ENCODE data around the gene STAG2. TPM values are rescaled to one million over a fixed set of nuclear protein-coding genes. Genes with fewer than 3 reads are reported as not detected.
"Not testable (repeated sequence)": the region's sequence is repeated elsewhere in the genome, so short reads cannot be mapped to it uniquely, and the experiment has no call there.

The STAG2 gene
- polyA plus RNA-seq, 4 donors: 19.7 to 76.6 (median 27.3) TPM

GRCh38 chrX:124086411-124086810 lies 124.9 kb downstream of the STAG2 start:
- no peaks in the 10 kb centered on the region for H3K9me3 ChIP-seq (ENCODE audit: control insufficient read depth in 2 of 2, insufficient read depth in 1 of 2, low read depth in 1 of 2, low read length in 1 of 2)
- FAIRE-seq (no peak), DNase-seq (no peak)
- H3K27me3 ChIP-seq (ENCODE audit: control insufficient read depth in 3 of 3, insufficient read depth in 3 of 3, low read length in 3 of 3): no peaks in the 10 kb centered on the region
- no peak overlapping the region for H3K4me3 ChIP-seq (ENCODE audit: low read depth in 1 of 3, low read length in 3 of 3)
- H3K27ac ChIP-seq (ENCODE audit: low read depth in 1 of 3, low read length in 2 of 3): no peak overlapping the region
- H3K4me1 ChIP-seq (ENCODE audit: control insufficient read depth in 3 of 3, insufficient read depth in 2 of 3, low read depth in 1 of 3, low read length in 2 of 3): no peaks in the 10 kb centered on the region
- peaks cover 3 to 16% (median 3%) of the 10 kb centered on the region in 3 donors for H3K36me3 ChIP-seq (ENCODE audit: control insufficient read depth in 3 of 3, insufficient read depth in 2 of 3, low read depth in 1 of 3, low read length in 3 of 3)
- 57 to 62% (median 61%) methylated on average over 7 of the region's 7 CpGs for WGBS, 3 donors

DNA sequence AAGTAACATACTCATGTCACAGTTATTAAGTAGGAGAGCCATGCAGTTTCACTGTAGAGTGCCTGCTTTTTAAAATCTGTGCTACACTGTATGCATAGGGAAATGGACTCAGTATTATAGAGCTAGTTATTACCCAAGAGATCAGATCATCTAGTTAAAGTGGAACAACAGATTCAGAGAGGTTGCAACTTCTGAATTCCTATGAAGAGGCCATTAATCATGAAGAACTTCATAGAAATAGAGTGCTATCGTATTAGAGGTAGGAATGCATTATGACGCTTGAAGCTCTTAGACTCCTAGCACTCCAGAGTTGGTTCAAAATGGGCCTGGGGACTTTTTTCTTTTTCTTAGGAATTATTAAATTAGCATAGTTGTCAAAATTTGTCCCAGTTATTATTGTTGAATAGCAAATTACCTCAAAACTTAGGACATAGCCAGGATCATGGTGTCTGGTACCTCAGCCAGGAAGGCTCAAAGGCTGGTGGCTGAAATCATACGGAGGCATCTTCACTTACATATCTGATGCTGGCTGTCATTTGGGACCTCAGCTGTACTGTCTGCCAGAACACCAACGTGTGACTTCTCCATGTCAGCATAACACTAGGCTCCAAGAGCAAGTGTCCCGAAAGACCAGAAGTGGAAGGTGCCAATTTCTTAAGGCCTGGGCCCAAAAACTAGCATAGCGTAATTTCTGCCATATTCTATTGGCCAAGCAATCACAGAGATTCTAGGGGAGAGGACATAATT lies 125.7 kb downstream of the STAG2 start:
- no peaks in the 10 kb centered on the region for H3K4me1 ChIP-seq (ENCODE audit: control insufficient read depth in 3 of 3, insufficient read depth in 2 of 3, low read depth in 1 of 3, low read length in 2 of 3)
- H3K4me3 ChIP-seq (ENCODE audit: low read depth in 1 of 3, low read length in 3 of 3): no peak overlapping the region
- no peak overlapping the region for H3K27ac ChIP-seq (ENCODE audit: low read depth in 1 of 3, low read length in 2 of 3)
- H3K27me3 ChIP-seq (ENCODE audit: control insufficient read depth in 3 of 3, insufficient read depth in 3 of 3, low read length in 3 of 3): no peaks in the 10 kb centered on the region
- no peak for DNase-seq
- FAIRE-seq: no peak
- peaks cover 3 to 12% (median 3%) of the 10 kb centered on the region in 3 donors for H3K36me3 ChIP-seq (ENCODE audit: control insufficient read depth in 3 of 3, insufficient read depth in 2 of 3, low read depth in 1 of 3, low read length in 3 of 3)
- WGBS, 3 donors: 81 to 88% (median 85%) methylated on average over 6 of the region's 6 CpGs
- no peaks in the 10 kb centered on the region for H3K9me3 ChIP-seq (ENCODE audit: control insufficient read depth in 2 of 2, insufficient read depth in 1 of 2, low read depth in 1 of 2, low read length in 1 of 2)

GRCh38 chrX:124093222-124093621 lies 131.7 kb downstream of the STAG2 start:
- Histone ChIP-seq H3K9me3 (ENCODE audit: control insufficient read depth in 2 of 2, insufficient read depth in 1 of 2, low read depth in 1 of 2, low read length in 1 of 2) (no peaks in the 10 kb centered on the region), H3K27ac (ENCODE audit: low read depth in 1 of 3, low read length in 2 of 3) (no peak overlapping the region), H3K4me3 (ENCODE audit: low read depth in 1 of 3, low read length in 3 of 3) (no peak overlapping the region), H3K4me1 (ENCODE audit: control insufficient read depth in 3 of 3, insufficient read depth in 2 of 3, low read depth in 1 of 3, low read length in 2 of 3) (no peaks in the 10 kb centered on the region), H3K36me3 (ENCODE audit: control insufficient read depth in 3 of 3, insufficient read depth in 2 of 3, low read depth in 1 of 3, low read length in 3 of 3) (peaks cover 0 to 6% (median 1%) of the 10 kb centered on the region in 3 donors), H3K27me3 (ENCODE audit: control insufficient read depth in 3 of 3, insufficient read depth in 3 of 3, low read length in 3 of 3) (no peaks in the 10 kb centered on the region)
- FAIRE-seq (no peak), DNase-seq (no peak)
- WGBS, 3 donors: 86 to 93% (median 91%) methylated on average over 4 of the region's 4 CpGs

DNA sequence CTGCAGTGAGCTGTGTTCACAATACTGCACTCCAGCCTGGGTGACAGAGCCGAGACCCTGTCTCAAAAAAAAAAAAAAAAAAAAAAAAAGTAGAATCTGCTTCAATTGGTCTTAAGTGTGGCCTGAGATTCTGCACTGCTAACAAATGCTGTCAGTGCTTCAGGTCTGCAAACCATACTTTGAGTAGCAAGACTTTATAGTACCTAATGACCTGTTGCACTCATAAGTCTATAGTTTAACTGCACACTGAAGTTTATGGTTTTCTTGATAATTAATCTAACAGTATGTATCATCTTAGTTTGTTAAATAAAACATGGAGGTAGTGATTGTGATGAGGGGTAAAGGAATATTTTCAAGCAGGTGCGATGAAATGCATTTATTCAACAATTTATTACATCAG lies 135.6 kb downstream of the STAG2 start:
- DNase-seq: peak in 1 of 2 donors; percentile 1
- Histone ChIP-seq H3K4me1 (ENCODE audit: control insufficient read depth in 3 of 3, insufficient read depth in 2 of 3, low read depth in 1 of 3, low read length in 2 of 3) (no peaks in the 10 kb centered on the region), H3K27me3 (ENCODE audit: control insufficient read depth in 3 of 3, insufficient read depth in 3 of 3, low read length in 3 of 3) (no peaks in the 10 kb centered on the region), H3K4me3 (ENCODE audit: low read depth in 1 of 3, low read length in 3 of 3) (no peak overlapping the region), H3K9me3 (ENCODE audit: control insufficient read depth in 2 of 2, insufficient read depth in 1 of 2, low read depth in 1 of 2, low read length in 1 of 2) (no peaks in the 10 kb centered on the region), H3K36me3 (ENCODE audit: control insufficient read depth in 3 of 3, insufficient read depth in 2 of 3, low read depth in 1 of 3, low read length in 3 of 3) (peaks cover 0 to 3% (median 1%) of the 10 kb centered on the region in 3 donors), H3K27ac (ENCODE audit: low read depth in 1 of 3, low read length in 2 of 3) (no peak overlapping the region)
- 71 to 86% (median 81%) methylated on average over 1 to 2 of the region's 2 CpGs for WGBS, 3 donors
- no peak for FAIRE-seq

DNA sequence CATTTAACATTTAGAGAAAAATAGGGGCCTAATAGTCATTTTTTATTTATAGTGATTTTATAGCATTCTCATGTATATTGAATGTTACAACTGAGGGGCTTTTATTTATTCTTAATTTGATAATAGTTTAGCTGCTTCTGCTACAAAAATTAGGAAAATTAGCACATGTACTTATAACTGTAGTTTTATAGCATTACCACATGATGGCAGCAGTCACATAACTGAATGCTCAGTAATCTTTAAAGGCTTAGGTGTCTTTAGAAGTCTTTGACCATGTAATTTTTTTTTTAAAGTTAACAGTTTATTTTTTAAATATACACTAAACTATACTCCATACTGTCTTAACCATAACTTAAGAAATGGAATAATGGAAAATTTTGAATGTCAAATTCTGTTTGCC lies 136.6 kb downstream of the STAG2 start:
- H3K4me3 ChIP-seq (ENCODE audit: low read depth in 1 of 3, low read length in 3 of 3): no peak overlapping the region
- H3K27ac ChIP-seq (ENCODE audit: low read depth in 1 of 3, low read length in 2 of 3): no peak overlapping the region
- no peaks in the 10 kb centered on the region for H3K4me1 ChIP-seq (ENCODE audit: control insufficient read depth in 3 of 3, insufficient read depth in 2 of 3, low read depth in 1 of 3, low read length in 2 of 3)
- FAIRE-seq (peak; percentile 84), DNase-seq (peak; percentile 2 to 10)
- H3K27me3 ChIP-seq (ENCODE audit: control insufficient read depth in 3 of 3, insufficient read depth in 3 of 3, low read length in 3 of 3): no peaks in the 10 kb centered on the region
- no peaks in the 10 kb centered on the region for H3K9me3 ChIP-seq (ENCODE audit: control insufficient read depth in 2 of 2, insufficient read depth in 1 of 2, low read depth in 1 of 2, low read length in 1 of 2)
- H3K36me3 ChIP-seq (ENCODE audit: control insufficient read depth in 3 of 3, insufficient read depth in 2 of 3, low read depth in 1 of 3, low read length in 3 of 3): peaks cover 0 to 3% (median 1%) of the 10 kb centered on the region in 3 donors

- Histone ChIP-seq H3K4me1 (ENCODE audit: control insufficient read depth in 3 of 3, insufficient read depth in 2 of 3, low read depth in 1 of 3, low read length in 2 of 3) (no peaks in the 10 kb centered on the region), H3K36me3 (ENCODE audit: control insufficient read depth in 3 of 3, insufficient read depth in 2 of 3, low read depth in 1 of 3, low read length in 3 of 3) (no peaks in the 10 kb centered on the region), H3K27ac (ENCODE audit: low read depth in 1 of 3, low read length in 2 of 3) (no peak overlapping the region), H3K4me3 (ENCODE audit: low read depth in 1 of 3, low read length in 3 of 3) (no peak overlapping the region), H3K27me3 (ENCODE audit: control insufficient read depth in 3 of 3, insufficient read depth in 3 of 3, low read length in 3 of 3) (no peaks in the 10 kb centered on the region), H3K9me3 (ENCODE audit: control insufficient read depth in 2 of 2, insufficient read depth in 1 of 2, low read depth in 1 of 2, low read length in 1 of 2) (no peaks in the 10 kb centered on the region)
- 84 to 98% (median 98%) methylated on average over 5 of the region's 5 CpGs for WGBS, 3 donors
- no peak for DNase-seq
- no peak for FAIRE-seq
These were observed 142.5 kb downstream of the STAG2 start for GRCh38 chrX:124103966-124104365.

DNA sequence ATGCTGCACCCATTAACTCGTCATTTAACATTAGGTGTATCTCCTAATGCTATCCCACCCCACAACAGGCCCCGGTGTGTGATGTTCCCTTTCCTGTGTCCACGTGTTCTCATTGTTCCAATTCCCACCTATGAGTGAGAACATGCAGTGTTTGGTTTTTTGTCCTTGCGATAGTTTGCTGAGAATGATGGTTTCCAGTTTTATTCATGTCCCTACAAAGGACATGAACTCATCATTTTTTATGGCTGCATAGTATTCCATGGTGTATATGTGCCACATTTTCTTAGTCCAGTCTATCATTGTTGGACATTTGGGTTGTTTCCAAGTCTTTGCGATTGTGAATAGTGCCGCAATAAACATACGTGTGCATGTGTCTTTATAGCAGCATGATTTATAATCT lies 143.0 kb downstream of the STAG2 start:
- DNase-seq; H3K9me3 ChIP-seq (ENCODE audit: control insufficient read depth in 2 of 2, insufficient read depth in 1 of 2, low read depth in 1 of 2, low read length in 1 of 2); H3K27me3 ChIP-seq (ENCODE audit: control insufficient read depth in 3 of 3, insufficient read depth in 3 of 3, low read length in 3 of 3); FAIRE-seq; H3K4me1 ChIP-seq (ENCODE audit: control insufficient read depth in 3 of 3, insufficient read depth in 2 of 3, low read depth in 1 of 3, low read length in 2 of 3); H3K27ac ChIP-seq (ENCODE audit: low read depth in 1 of 3, low read length in 2 of 3); H3K36me3 ChIP-seq (ENCODE audit: control insufficient read depth in 3 of 3, insufficient read depth in 2 of 3, low read depth in 1 of 3, low read length in 3 of 3); H3K4me3 ChIP-seq (ENCODE audit: low read depth in 1 of 3, low read length in 3 of 3): not testable (repeated sequence)
- WGBS, 3 donors: 90 to 96% (median 96%) methylated on average over 7 of the region's 7 CpGs

DNA sequence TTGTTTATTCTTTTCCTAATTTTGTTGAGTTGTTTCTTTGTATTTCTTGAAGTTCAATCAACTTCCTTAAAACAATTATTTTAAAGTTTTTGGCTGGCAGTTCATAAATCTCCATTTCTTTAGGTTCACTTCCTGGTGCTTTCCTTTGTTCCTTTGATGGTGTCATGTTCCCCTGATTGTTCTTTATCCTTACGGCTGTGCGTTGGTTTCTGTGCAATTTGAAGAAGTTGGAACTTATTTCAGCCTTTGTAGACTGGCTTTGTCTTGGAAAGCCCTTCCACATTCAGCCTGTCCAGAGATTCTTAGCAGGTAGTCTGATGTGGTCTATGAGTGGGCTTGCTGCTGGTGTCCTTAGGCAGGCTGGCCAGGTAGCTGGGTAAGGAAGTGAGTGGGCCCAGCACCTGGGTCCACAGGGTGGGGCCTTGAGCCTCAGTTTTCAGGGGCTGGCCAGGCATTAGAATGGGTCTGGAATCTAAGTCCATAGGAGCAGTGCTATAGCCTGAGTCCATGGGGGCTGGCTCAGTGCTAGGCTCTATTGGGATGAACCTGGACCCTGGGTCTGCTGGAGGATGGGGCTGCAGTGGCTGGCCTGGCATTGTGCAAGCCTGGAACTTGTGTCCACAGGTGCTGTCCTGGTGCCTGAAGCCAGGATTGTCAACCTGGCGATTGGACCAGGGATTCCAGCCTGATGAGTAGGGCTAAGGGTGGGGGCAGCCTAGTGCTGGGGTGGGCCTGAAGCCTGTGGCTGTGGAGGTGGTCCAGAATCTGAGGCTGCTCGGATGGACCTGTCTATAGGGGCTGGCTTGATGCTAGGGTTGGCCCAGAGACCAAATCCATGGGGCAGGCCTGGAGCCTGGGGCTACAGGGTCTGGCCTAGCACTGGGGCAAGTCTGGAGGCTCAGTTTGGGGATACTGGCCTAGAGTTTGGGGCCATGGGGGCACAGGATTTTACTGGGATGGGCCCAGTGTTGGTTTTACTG lies 152.4 kb downstream of the STAG2 start:
- WGBS, 3 donors: 68 to 84% (median 73%) methylated on average over 4 of the region's 4 CpGs
- no peaks in the 10 kb centered on the region for H3K4me1 ChIP-seq (ENCODE audit: control insufficient read depth in 3 of 3, insufficient read depth in 2 of 3, low read depth in 1 of 3, low read length in 2 of 3)
- H3K9me3 ChIP-seq (ENCODE audit: control insufficient read depth in 2 of 2, insufficient read depth in 1 of 2, low read depth in 1 of 2, low read length in 1 of 2): peaks cover 0 to 3% of the 10 kb centered on the region in 2 donors
- DNase-seq: no peak
- no peaks in the 10 kb centered on the region for H3K36me3 ChIP-seq (ENCODE audit: control insufficient read depth in 3 of 3, insufficient read depth in 2 of 3, low read depth in 1 of 3, low read length in 3 of 3)
- no peak for FAIRE-seq
- H3K4me3 ChIP-seq (ENCODE audit: low read depth in 1 of 3, low read length in 3 of 3): no peak overlapping the region
- H3K27me3 ChIP-seq (ENCODE audit: control insufficient read depth in 3 of 3, insufficient read depth in 3 of 3, low read length in 3 of 3): no peaks in the 10 kb centered on the region
- no peak overlapping the region for H3K27ac ChIP-seq (ENCODE audit: low read depth in 1 of 3, low read length in 2 of 3)
